SKM-1 treated with dmso at 0.1 percent for 144 hours (cell line): Measurements from ENCODE around the gene UBE2QL1.

Experiments
- DNase-seq: peaks from one replicate; lab custom pipeline; 2025; ENCODE audit not compliant: unreplicated experiment; lab: John Stamatoyannopoulos, UW

The UBE2QL1 gene

DNA sequence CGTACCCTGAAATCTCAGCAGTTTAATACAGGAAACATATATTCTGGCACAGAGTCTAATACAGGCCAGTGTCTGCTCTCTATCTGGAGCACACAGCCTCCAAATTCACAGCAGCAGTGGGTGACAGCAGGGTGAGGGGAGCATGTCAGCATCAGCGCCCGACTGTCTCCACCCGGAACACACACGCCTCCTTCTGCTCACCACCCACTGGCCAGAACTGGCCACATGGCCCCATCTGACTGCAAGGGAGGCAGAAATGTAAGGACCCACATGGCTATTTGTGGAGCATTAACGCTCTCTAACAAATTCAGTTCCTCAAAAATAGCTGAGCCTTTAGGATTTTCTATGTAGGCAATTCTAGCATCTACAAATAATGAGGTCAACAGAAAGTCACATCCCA lies 24.6 kb downstream of the UBE2QL1 start:
- DNase-seq: no peak

GRCh38 chr5:6475626-6476312 lies 27.1 kb downstream of the UBE2QL1 start:
- no peak for DNase-seq

DNA sequence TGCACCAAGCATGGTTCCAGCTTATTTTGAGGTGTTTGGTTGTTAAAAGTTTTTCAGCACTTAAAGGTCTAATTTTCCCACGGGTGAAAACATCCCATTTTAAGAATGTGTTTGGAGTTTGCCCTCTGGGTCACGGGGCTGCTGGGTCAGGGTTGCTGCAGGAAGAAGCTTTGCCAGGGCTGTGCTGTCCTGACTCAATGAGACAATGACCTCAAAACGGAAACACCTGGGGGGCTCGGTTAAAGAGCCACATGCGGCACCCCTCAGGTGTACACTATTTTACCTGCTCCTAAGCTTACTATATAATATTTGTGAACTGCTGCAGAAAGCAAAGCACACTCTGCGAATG lies 27.6 kb downstream of the UBE2QL1 start:
- no peak for DNase-seq

DNA sequence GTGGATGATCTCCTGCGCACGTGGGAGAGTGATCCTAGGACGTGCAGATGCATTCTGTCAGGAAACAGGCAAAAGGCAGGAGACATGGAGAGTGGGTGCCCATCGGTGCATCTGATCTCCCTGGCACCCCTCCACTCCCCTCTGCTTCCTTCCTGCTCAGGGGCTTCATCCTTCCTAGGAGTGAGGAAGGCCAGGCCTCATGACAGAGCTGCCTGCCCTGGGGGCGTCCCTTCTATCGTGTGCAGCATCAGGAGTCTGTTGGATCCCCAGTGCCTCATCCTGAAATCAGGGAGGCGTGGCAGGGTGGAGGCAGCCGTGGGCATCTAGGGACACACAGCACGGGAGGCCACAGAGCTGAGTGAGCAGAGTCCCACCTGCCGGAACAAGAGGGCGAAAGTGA lies 30.1 kb downstream of the UBE2QL1 start:
- no peak for DNase-seq

DNA sequence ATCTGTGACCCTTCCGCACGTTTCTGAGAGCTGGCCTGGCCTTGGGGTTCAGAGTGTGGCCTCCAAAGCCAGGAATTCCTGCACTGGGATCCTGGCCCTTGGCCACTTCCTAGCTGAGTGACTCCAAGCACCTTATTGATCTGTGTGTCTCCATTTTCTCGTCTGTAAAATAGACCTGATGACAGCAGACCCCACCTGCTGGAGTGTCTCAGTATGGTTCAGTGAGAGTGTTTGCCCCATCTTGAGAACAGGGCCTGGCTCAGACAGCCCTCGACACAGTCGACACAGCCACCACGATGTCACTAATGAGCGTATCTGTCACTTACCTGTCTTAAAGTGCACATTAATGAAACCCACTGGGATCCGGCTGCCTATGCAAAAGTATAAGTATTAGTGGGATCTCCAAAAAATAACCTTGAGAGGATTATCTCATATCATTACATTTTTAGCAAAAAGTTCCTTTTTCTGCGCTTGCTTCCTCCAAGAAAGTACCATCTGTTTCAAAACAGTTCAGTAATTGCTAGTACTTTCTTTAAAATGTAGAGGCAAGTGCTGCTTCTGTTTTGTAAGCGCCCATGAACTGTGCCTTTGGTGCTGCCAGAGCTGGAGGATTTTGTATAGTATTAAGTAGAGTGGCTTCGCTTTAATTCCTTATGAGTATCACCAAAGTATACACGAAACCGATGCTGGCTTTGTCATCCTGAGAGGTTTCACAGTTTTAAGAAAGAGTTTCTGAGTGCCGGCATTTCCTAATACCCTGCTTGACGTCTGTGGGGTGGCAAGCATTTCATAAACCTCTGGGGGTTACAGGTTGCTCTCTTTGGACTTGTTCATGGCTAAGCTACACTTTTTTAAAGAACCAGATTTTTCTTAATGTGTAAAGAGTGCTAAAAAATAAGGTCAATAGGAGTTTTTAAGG lies 31.7 kb downstream of the UBE2QL1 start:
- DNase-seq: no peak

- DNase-seq: no peak
Observed at GRCh38 chr5:6482735-6483134, 34.1 kb downstream of the UBE2QL1 start.

DNA sequence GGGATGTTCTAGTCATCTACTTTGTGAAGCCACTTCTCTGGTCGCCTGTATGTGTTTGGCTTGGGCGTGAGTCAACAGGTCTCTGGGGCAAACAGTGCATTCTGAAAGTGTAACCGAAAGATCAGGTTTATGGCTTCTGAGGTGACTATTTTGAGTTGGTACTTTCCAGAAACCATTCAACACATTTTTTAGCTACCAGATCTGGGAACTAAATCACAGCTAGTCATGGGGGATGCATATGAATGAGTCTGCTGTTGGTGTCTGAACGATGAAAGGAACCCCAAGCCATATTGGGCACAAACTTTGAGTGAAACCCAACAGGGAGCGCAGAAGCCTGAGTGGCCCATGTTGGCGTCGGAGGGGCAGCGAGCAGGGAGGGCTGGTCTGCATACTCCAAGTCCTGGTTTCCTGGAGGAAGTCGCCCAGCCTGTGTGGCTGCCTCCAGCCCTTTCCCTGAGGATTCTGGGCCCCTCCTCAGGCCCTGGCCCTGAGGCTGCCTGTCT lies 35.3 kb downstream of the UBE2QL1 start:
- no peak for DNase-seq

GRCh38 chr5:6484446-6484845 lies 35.8 kb downstream of the UBE2QL1 start:
- no peak for DNase-seq

DNA sequence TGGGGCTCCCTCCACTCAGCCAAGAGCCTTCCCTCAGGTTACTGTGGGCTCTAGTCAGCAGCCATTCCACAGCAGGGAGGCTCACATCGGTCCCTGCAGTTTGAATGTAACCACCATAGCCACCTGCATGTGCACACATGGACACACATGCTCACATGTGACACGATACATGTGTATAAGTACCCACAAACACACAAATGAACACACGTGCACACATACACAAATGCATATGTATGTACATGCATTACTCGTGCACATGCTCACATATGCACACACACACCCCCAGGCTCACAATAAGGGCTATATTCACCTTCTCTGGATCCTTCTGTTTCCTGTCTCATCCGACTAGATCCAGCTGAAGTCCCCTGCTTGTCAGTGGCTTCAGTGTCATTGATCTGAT lies 36.2 kb downstream of the UBE2QL1 start:
- no peak for DNase-seq

DNA sequence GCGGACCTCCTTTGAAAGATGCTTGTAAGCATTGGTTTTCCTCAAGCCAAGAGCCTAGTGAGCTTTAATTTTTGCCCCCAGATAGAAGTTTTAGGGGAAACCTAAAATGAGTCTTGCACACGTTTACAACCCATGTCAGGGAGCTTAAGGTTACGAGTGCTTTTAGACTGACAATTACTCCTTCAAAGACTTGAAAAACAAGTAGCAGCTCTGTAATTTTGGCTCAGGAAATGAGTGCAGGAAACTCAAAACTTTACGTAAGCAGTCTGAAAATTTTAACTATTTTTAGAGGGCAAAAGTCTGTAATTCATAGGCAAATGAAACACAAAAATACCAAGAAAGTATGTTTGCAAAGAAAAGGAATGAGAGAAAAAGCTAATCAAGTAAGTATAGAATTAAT lies 36.8 kb downstream of the UBE2QL1 start:
- DNase-seq: no peak

DNA sequence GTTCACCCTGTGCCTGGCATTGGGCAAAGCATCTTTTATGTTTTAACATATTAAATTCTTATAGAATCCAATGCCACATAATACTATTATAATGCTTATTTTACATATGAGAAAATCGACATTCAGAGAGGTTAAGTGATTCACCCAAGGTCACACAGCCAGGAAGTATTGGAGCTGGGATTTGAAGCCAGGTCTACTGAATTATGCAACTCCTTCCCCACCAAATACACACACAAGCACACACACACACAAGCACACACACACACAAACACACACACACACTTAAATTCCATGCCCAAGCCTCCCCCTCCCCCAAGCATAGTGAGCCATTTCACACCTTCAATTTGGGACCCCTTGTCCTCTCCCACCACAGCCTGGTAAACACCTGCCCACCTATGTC lies 37.4 kb downstream of the UBE2QL1 start:
- no peak for DNase-seq

- no peak for DNase-seq
Observed at GRCh38 chr5:6487081-6487480, 38.4 kb downstream of the UBE2QL1 start.

GRCh38 chr5:6488021-6488420 lies 39.4 kb downstream of the UBE2QL1 start:
- DNase-seq: no peak

GRCh38 chr5:6489643-6490185 lies 41.1 kb downstream of the UBE2QL1 start:
- no peak for DNase-seq

GRCh38 chr5:6490246-6490645 lies 41.6 kb downstream of the UBE2QL1 start:
- DNase-seq: no peak

DNA sequence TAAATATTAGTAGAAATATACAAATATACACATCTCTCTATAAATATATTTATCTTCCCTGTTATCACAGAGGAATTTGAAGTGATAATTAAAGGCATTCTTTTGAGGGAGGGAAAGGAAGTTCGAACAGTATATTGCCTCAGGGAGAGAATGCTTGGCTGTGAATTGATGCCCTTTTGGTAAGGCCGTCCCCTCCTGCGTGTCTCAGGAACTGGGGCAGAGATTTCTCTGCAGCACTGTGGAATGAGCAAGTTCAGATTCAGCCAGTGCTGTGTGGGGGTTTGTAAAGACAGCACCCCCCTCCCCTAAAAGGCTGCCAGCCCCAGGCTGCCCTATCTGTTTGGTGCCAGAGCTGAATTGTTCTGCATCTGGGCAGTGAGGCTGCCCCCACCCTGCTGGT lies 42.0 kb downstream of the UBE2QL1 start:
- no peak for DNase-seq

GRCh38 chr5:6491196-6491918 lies 42.7 kb downstream of the UBE2QL1 start:
- no peak for DNase-seq

DNA sequence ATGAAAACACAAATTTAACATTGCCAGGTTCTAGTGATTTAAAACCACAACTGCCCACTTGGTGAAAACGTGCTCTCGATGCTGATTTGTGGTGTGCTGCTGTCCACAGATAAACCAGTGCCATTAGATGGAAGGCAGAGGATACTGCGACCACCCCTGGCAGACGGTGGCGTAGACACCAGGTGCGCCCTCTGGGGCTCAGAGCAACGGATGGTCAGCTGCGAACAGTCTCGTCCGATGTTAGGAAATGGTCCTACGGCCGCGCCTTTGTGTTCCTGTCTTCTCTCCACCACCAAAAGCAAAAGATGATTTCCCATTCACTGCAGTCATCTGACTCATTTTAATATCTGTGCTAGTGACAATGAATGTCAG lies 43.2 kb downstream of the UBE2QL1 start:
- no peak for DNase-seq

GRCh38 chr5:6492934-6493333 lies 44.3 kb downstream of the UBE2QL1 start:
- no peak for DNase-seq

GRCh38 chr5:6493681-6494454 lies 45.2 kb downstream of the UBE2QL1 start:
- DNase-seq: no peak

DNA sequence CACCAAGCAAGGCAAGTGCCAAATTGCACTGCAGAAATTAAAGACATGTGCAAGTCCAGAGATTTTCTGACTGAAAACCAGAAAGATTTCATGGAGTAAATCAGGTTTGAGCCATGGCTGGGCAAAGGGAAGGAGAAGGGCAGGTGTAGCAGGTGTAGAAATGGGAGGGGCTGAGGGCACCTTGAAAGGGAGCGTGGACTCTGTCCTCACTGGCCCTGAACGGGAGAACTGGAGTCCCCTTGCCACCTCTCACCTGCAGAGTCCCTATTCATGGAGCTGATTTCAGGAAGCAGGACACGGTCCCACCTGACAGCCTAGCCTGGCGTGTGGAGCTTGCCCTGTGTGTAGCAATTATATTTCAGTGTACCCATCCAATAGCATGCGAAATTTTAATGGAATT lies 46.3 kb downstream of the UBE2QL1 start:
- no peak for DNase-seq
